ENCODE results near the gene PLEKHH1.

PLEKHH1 gene

GRCh38 chr14:67508956-67509355 lies 24.1 kb upstream of the PLEKHH1 start:
- in situ Hi-C loops (cut with MboI; ENCODE audit: low sequenced_read_pairs, unreplicated experiment) = no loop called here
- no peak for TF ChIP-seq CTCF (IDR thresholded peaks at IDR 0.05; ENCODE audit: borderline replicate concordance, control extremely low read depth, extremely low read depth, insufficient read depth, missing control alignments)
- DNase-seq (ENCODE audit: low spot score) = no peak

- TF ChIP-seq CTCF (IDR thresholded peaks at IDR 0.05; ENCODE audit: borderline replicate concordance, control extremely low read depth, extremely low read depth, insufficient read depth, missing control alignments) = no peak
- in situ Hi-C loops (cut with MboI; ENCODE audit: low sequenced_read_pairs, unreplicated experiment) = no loop called here
- no peak for DNase-seq (ENCODE audit: low spot score)
These were observed 23.0 kb upstream of the PLEKHH1 start for GRCh38 chr14:67510121-67510520.

GRCh38 chr14:67510836-67511235 lies 22.3 kb upstream of the PLEKHH1 start:
- no peak for TF ChIP-seq CTCF (IDR thresholded peaks at IDR 0.05; ENCODE audit: borderline replicate concordance, control extremely low read depth, extremely low read depth, insufficient read depth, missing control alignments)
- no peak for DNase-seq (ENCODE audit: low spot score)
- in situ Hi-C loops (cut with MboI; ENCODE audit: low sequenced_read_pairs, unreplicated experiment) = no loop called here

- in situ Hi-C loops (cut with MboI; ENCODE audit: low sequenced_read_pairs, unreplicated experiment) = no loop called here
- DNase-seq (ENCODE audit: low spot score) = no peak
- no peak for TF ChIP-seq CTCF (IDR thresholded peaks at IDR 0.05; ENCODE audit: borderline replicate concordance, control extremely low read depth, extremely low read depth, insufficient read depth, missing control alignments)
These were observed 20.4 kb upstream of the PLEKHH1 start for GRCh38 chr14:67512463-67513310.

- in situ Hi-C loops (cut with MboI; ENCODE audit: low sequenced_read_pairs, unreplicated experiment) = no loop called here
- DNase-seq (ENCODE audit: low spot score) = no peak
- TF ChIP-seq CTCF (IDR thresholded peaks at IDR 0.05; ENCODE audit: borderline replicate concordance, control extremely low read depth, extremely low read depth, insufficient read depth, missing control alignments) = no peak
These were observed 19.4 kb upstream of the PLEKHH1 start for GRCh38 chr14:67513631-67514108.

GRCh38 chr14:67514203-67514607 lies 18.9 kb upstream of the PLEKHH1 start:
- no peak for TF ChIP-seq CTCF (IDR thresholded peaks at IDR 0.05; ENCODE audit: borderline replicate concordance, control extremely low read depth, extremely low read depth, insufficient read depth, missing control alignments)
- DNase-seq (ENCODE audit: low spot score) = no peak
- in situ Hi-C loops (cut with MboI; ENCODE audit: low sequenced_read_pairs, unreplicated experiment) = no loop called here

All from GM13976 (cell line).